ENCODE measurements around the gene OTOG.

The OTOG gene

GRCh38 chr11:17633987-17634775 lies 87.1 kb downstream of the OTOG start:
- Mint-ChIP-seq H3K9me3 (no peaks in the 10 kb centered on the region), H3K36me3 (ENCODE audit: low read depth) (no peaks in the 10 kb centered on the region), H3K4me1 (ENCODE audit: low read depth) (no peaks in the 10 kb centered on the region), H3K4me3 (no peak overlapping the region), H3K27ac (no peak overlapping the region), H3K27me3 (ENCODE audit: low read depth) (peaks cover 4% of the 10 kb centered on the region)
- no peak for DNase-seq (ENCODE audit: low spot score)

- H3K27ac Mint-ChIP-seq: no peak overlapping the region
- no peaks in the 10 kb centered on the region for H3K4me1 Mint-ChIP-seq (ENCODE audit: low read depth)
- peaks cover 3% of the 10 kb centered on the region for H3K27me3 Mint-ChIP-seq (ENCODE audit: low read depth)
- H3K36me3 Mint-ChIP-seq (ENCODE audit: low read depth): no peaks in the 10 kb centered on the region
- DNase-seq (ENCODE audit: low spot score): no peak
- H3K4me3 Mint-ChIP-seq: no peak overlapping the region
- H3K9me3 Mint-ChIP-seq: no peaks in the 10 kb centered on the region
Observed at GRCh38 chr11:17634776-17635550, 87.9 kb downstream of the OTOG start.

DNA sequence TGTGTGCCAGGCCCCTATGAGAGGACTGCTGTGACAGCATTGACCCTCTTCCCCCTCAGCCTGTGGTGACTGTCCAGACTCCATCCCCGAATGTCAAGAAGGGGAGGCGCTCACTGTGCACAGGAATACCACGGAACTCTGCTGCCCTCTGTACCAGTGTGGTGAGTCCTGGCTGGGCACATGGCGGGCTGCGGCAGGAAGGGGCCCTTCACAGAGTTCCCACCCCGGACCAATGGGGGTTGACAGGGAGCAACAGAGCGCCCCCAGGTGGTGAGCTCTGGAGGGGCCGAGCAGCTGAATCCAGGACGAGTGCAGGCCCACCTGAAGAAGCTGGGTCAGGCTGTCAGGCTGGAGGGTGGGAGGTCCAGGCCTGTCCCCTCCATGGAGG lies 88.5 kb downstream of the OTOG start:
- Mint-ChIP-seq H3K9me3 (no peaks in the 10 kb centered on the region), H3K36me3 (ENCODE audit: low read depth) (no peaks in the 10 kb centered on the region), H3K4me3 (no peak overlapping the region), H3K4me1 (ENCODE audit: low read depth) (no peaks in the 10 kb centered on the region), H3K27me3 (ENCODE audit: low read depth) (no peaks in the 10 kb centered on the region), H3K27ac (no peak overlapping the region)
- DNase-seq (ENCODE audit: low spot score): no peak

DNA sequence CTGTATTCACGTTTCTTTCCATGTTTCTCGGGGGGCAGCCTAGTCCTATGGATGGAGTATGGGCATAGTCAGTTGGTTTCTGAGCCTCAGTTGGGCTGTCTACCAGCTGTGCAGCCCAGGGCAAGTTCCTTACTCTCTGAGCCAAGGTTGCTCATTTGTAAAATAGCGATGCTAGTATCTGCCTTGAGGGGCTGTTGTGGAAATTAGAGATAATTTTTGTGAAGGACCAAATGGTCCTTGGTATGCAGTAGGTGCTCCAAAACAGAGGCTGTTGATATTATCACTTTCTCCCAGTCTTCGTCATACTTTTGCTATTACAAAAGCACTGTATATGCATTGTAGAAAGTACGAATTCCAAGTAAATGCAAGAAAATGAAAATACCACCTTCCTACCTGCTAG lies 89.7 kb downstream of the OTOG start:
- H3K4me3 Mint-ChIP-seq: no peak overlapping the region
- H3K36me3 Mint-ChIP-seq (ENCODE audit: low read depth): no peaks in the 10 kb centered on the region
- no peaks in the 10 kb centered on the region for H3K9me3 Mint-ChIP-seq
- no peaks in the 10 kb centered on the region for H3K27me3 Mint-ChIP-seq (ENCODE audit: low read depth)
- DNase-seq (ENCODE audit: low spot score): no peak
- H3K4me1 Mint-ChIP-seq (ENCODE audit: low read depth): no peaks in the 10 kb centered on the region
- H3K27ac Mint-ChIP-seq: no peak overlapping the region

DNA sequence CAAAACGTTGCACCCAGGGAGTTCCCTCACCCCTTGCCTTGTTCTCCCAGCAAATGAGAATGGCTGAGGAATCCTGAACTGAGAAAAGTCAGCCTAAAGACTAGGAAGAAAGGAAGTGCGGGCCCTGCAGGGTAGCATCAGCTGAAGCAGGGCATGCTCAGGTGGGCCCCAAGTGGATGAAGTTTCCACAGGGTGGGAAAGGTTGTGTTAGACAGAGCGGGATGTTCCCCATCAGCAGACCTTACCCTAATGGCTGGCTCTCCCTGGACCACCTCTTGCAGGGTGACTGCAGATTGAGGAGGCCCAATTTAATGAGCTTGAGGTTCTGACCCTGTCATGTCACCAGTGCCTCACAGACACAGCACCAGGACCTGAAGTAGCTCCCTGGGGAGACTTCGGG lies 90.8 kb downstream of the OTOG start:
- H3K9me3 Mint-ChIP-seq: no peaks in the 10 kb centered on the region
- H3K27ac Mint-ChIP-seq: no peak overlapping the region
- no peaks in the 10 kb centered on the region for H3K36me3 Mint-ChIP-seq (ENCODE audit: low read depth)
- no peak overlapping the region for H3K4me3 Mint-ChIP-seq
- no peaks in the 10 kb centered on the region for H3K4me1 Mint-ChIP-seq (ENCODE audit: low read depth)
- DNase-seq (ENCODE audit: low spot score): no peak
- H3K27me3 Mint-ChIP-seq (ENCODE audit: low read depth): no peaks in the 10 kb centered on the region

DNA sequence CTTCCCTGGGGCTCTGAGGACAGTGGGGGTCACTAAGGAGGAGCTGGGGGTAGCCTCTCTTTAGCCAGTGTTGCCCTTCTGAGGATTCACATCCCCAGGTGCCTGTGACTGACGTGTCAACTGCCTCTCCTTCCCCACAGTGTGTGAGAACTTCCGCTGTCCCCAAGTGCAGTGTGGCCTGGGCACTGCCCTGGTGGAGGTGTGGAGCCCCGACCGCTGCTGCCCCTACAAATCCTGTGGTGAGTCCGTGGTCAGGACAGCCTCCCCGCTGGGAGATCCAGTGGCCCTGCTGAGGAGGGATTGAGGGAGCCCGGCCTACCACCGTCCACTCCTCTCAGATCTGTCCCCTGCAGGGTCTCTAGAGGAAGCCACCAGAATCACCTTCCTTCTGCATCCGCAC lies 91.3 kb downstream of the OTOG start:
- H3K36me3 Mint-ChIP-seq (ENCODE audit: low read depth): no peaks in the 10 kb centered on the region
- H3K27ac Mint-ChIP-seq: no peak overlapping the region
- no peaks in the 10 kb centered on the region for H3K27me3 Mint-ChIP-seq (ENCODE audit: low read depth)
- H3K4me3 Mint-ChIP-seq: no peak overlapping the region
- H3K4me1 Mint-ChIP-seq (ENCODE audit: low read depth): no peaks in the 10 kb centered on the region
- DNase-seq (ENCODE audit: low spot score): no peak
- H3K9me3 Mint-ChIP-seq: no peaks in the 10 kb centered on the region

DNA sequence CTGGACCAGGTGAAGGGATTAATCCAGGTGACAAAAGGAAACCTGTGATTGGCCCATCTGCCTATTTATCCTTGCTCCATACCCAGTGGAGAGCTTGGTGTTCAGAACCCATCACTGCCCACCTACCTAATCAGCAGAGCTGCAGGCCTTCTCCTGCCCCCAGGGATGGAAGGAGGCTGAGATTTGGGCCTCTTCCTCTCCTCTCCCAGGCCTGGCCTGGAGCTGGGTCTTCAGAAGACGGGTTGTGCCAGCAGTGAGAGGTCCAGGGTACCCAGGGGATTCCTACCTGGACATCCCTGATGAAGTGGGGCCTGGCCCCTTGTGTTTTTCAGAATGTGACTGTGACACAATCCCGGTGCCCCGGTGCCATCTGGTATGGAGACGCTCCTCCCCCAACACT lies 92.0 kb downstream of the OTOG start:
- H3K27ac Mint-ChIP-seq: no peak overlapping the region
- H3K36me3 Mint-ChIP-seq (ENCODE audit: low read depth): no peaks in the 10 kb centered on the region
- H3K27me3 Mint-ChIP-seq (ENCODE audit: low read depth): no peaks in the 10 kb centered on the region
- H3K9me3 Mint-ChIP-seq: no peaks in the 10 kb centered on the region
- DNase-seq (ENCODE audit: low spot score): no peak
- no peaks in the 10 kb centered on the region for H3K4me1 Mint-ChIP-seq (ENCODE audit: low read depth)
- no peak overlapping the region for H3K4me3 Mint-ChIP-seq

DNA sequence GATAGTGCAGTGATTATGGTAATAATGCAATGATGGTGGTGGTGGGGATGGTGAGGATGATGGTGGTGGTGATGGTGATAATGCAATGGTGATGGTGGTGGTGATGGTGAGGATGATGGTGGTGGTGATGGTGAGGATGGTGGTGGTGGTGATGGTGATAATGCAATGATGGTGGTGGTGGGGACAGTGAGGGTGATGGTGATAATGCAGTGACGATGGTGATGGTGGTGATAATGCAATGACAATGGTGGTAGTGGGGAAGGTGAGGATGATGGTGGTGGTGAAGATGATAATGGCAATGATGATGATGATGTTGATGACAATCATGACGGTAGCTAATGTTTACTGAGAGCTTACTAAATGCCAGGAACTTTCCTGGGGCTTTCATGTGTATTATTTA lies 92.7 kb downstream of the OTOG start:
- Mint-ChIP-seq H3K4me1 (ENCODE audit: low read depth) (no peaks in the 10 kb centered on the region), H3K27me3 (ENCODE audit: low read depth) (no peaks in the 10 kb centered on the region), H3K36me3 (ENCODE audit: low read depth) (no peaks in the 10 kb centered on the region), H3K4me3 (no peak overlapping the region), H3K27ac (no peak overlapping the region), H3K9me3 (no peaks in the 10 kb centered on the region)
- no peak for DNase-seq (ENCODE audit: low spot score)

DNA sequence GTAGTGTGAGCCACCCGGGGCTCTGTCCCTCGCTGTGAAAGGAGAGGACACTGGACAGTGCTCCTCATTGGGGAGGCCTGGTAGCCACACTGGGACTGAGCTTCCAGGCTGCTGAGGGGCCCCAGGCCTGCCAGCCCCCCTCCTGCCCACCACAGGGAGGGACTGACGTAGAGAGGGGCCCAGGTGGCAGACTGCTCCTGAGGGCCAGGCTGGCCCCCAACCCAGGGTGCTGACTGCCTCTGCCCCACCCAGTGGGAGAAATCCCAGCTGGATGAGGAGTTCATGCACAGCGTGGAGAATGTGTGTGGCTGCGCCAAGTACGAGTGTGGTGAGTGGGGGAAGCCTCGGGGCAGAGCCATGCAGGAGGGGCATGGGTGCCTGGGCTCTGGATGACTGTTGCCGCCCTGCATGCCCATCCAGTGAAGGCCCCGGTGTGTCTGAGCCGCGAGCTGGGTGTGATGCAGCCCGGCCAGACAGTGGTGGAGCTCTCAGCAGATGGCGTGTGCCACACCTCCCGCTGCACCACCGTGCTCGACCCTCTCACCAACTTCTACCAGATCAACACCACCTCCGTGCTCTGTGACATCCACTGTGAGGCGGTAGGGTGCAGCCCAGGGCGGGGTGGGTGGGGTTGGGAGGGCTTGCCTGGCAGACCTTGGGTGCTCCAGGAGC lies 93.6 kb downstream of the OTOG start:
- Mint-ChIP-seq H3K4me1 (ENCODE audit: low read depth) (no peaks in the 10 kb centered on the region), H3K36me3 (ENCODE audit: low read depth) (no peaks in the 10 kb centered on the region), H3K4me3 (no peak overlapping the region), H3K27me3 (ENCODE audit: low read depth) (no peaks in the 10 kb centered on the region), H3K27ac (no peak overlapping the region), H3K9me3 (no peaks in the 10 kb centered on the region)
- no peak for DNase-seq (ENCODE audit: low spot score)

GRCh38 chr11:17641792-17642350 lies 94.8 kb downstream of the OTOG start:
- H3K9me3 Mint-ChIP-seq: no peaks in the 10 kb centered on the region
- no peak for DNase-seq (ENCODE audit: low spot score)
- H3K36me3 Mint-ChIP-seq (ENCODE audit: low read depth): no peaks in the 10 kb centered on the region
- no peaks in the 10 kb centered on the region for H3K27me3 Mint-ChIP-seq (ENCODE audit: low read depth)
- H3K4me1 Mint-ChIP-seq (ENCODE audit: low read depth): no peaks in the 10 kb centered on the region
- H3K4me3 Mint-ChIP-seq: no peak overlapping the region
- no peak overlapping the region for H3K27ac Mint-ChIP-seq

DNA sequence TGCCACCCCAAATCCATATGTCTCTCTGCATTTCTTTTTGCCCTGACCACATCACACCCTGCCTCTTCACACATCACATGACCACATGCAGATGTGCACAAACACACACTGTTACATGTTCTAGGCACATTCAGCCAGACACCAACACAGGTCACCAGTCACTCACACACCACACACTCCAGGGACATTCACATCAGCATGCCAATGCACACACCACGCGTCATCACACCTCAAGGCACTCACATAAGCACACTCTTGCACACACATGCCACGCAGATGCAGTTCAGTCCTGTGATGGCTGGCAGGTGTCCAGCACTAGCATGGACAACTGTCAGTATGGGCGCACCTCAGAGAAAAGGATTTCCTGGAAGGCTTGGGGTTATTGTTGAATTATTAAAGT lies 95.3 kb downstream of the OTOG start:
- Mint-ChIP-seq H3K9me3 (no peaks in the 10 kb centered on the region), H3K4me3 (no peak overlapping the region), H3K4me1 (ENCODE audit: low read depth) (no peaks in the 10 kb centered on the region), H3K36me3 (ENCODE audit: low read depth) (no peaks in the 10 kb centered on the region), H3K27ac (no peak overlapping the region), H3K27me3 (ENCODE audit: low read depth) (no peaks in the 10 kb centered on the region)
- no peak for DNase-seq (ENCODE audit: low spot score)

GRCh38 chr11:17642980-17643379 lies 95.9 kb downstream of the OTOG start:
- Mint-ChIP-seq H3K27me3 (ENCODE audit: low read depth) (no peaks in the 10 kb centered on the region), H3K36me3 (ENCODE audit: low read depth) (no peaks in the 10 kb centered on the region), H3K4me1 (ENCODE audit: low read depth) (no peaks in the 10 kb centered on the region), H3K27ac (no peak overlapping the region), H3K4me3 (no peak overlapping the region), H3K9me3 (no peaks in the 10 kb centered on the region)
- no peak for DNase-seq (ENCODE audit: low spot score)

DNA sequence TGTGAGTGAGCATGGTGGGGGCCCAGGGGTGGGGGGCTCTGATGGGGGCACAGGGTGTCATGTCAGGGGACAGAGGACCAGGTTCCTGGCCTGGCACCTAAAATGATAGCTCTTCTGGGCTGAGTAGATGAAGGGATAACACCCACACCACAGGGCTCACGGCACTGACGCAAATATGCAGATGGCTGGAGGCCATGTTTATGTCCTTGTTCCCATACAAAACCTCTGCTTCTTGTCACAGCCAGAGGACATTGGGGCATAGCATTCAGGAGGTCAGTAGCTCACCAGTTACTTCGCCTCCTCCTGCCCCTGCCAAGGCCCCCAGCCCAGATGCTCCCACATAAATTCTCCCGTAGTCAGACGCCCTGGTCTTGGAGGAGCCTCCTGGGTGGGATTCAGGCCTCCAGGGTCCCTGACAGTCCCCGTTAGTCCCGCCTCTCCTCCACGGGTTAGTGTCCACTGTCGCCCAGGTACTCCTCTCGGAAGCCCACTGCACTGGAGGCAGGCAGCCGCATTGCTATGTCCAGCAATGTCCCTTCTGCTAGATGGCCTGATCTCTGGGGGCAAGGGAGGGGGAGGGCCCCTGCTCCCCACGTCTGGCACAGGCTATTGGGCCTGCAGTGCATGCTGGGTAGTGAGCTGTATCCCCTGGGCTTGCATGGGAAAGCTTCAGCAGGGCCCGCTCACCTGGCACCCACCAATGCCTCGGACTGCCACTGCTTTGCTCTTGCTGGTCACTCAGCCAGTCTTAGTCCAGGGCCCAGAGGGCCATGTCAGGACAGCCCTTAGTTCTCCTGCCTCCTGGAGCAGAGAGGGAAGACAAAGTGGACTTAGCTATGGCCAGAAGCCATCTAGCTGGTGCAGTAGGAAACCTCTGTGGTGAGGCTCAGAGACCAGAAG lies 96.7 kb downstream of the OTOG start:
- Mint-ChIP-seq H3K36me3 (ENCODE audit: low read depth) (no peaks in the 10 kb centered on the region), H3K27ac (no peak overlapping the region), H3K9me3 (no peaks in the 10 kb centered on the region), H3K27me3 (ENCODE audit: low read depth) (peaks cover 2% of the 10 kb centered on the region), H3K4me1 (ENCODE audit: low read depth) (no peaks in the 10 kb centered on the region), H3K4me3 (no peak overlapping the region)
- no peak for DNase-seq (ENCODE audit: low spot score)
